ENCODE data around the gene ALDH1L1. TPM values are rescaled to one million over a fixed set of nuclear protein-coding genes. Genes with fewer than 3 reads are reported as not detected.
A peak's percentile ranks its signal among the peaks of the same experiment; 100 is the strongest.

The ALDH1L1 gene
- total RNA-seq, 1 donor from 2014 or later, result 1.0 TPM

- no peak for TF ChIP-seq CTCF (IDR thresholded peaks at IDR 0.05; ENCODE audit: insufficient read depth, low read length, poor library complexity, severe bottlenecking)
- no peak overlapping the region for H3K4me3 ChIP-seq (ENCODE audit: low read depth, low read length)
- DNase-seq (ENCODE audit: low read depth), result no peak
- no peaks in the 10 kb centered on the region for H3K36me3 ChIP-seq (ENCODE audit: control insufficient read depth, insufficient read depth, low read length)
- no peaks in the 10 kb centered on the region for H3K27me3 ChIP-seq (ENCODE audit: control insufficient read depth, insufficient read depth, low read length)
These were observed 31.8 kb upstream of the ALDH1L1 start for GRCh38 chr3:126212250-126212619.

DNA sequence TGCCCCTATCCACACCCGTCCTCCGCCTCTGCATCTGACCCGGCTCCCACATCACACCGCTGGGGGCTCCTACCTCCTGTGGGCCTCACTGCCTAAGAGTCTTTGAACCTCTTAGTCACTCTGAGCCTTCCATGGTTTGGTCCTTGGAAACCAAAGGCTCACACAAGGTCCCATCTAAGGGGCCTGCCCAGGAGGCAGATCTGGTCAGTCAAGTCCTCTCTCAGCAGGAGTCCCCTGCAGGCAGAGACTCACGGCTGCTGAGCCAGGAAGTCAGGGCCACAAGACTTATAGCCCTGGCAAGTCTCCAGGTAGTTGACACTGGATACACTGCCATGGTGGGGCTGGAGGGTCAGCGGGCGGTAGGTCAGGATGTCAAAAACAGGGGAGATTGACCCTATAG lies 31.2 kb upstream of the ALDH1L1 start:
- no peak for DNase-seq (ENCODE audit: low read depth)
- TF ChIP-seq CTCF (IDR thresholded peaks at IDR 0.05; ENCODE audit: insufficient read depth, low read length, poor library complexity, severe bottlenecking), result no peak
- no peaks in the 10 kb centered on the region for H3K36me3 ChIP-seq (ENCODE audit: control insufficient read depth, insufficient read depth, low read length)
- H3K4me3 ChIP-seq (ENCODE audit: low read depth, low read length), result no peak overlapping the region
- H3K27me3 ChIP-seq (ENCODE audit: control insufficient read depth, insufficient read depth, low read length), result no peaks in the 10 kb centered on the region

DNA sequence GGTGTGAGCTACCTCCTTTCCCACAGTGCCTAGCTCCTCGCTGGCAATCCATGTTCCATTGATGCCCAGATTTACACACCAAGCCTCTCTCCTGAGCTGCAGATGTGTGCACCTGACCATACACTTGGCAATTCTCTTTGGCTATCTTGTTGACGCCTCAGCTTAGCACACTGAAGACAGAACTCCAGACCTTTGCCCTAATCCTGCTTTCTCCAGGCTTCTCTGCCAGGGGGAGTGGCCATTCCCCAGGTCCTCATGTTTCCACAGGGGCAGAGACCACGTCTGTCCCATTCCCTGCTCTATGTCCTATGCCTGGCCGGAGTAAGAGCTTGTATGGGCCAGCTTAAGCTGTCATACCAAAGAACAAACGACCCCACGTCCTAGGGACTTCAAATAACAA lies 30.2 kb upstream of the ALDH1L1 start:
- Histone ChIP-seq H3K27me3 (ENCODE audit: control insufficient read depth, insufficient read depth, low read length) (no peaks in the 10 kb centered on the region), H3K4me3 (ENCODE audit: low read depth, low read length) (no peak overlapping the region), H3K36me3 (ENCODE audit: control insufficient read depth, insufficient read depth, low read length) (no peaks in the 10 kb centered on the region)
- no peak for DNase-seq (ENCODE audit: low read depth)
- TF ChIP-seq CTCF (IDR thresholded peaks at IDR 0.05; ENCODE audit: insufficient read depth, low read length, poor library complexity, severe bottlenecking), result no peak

GRCh38 chr3:126209741-126210140 lies 29.4 kb upstream of the ALDH1L1 start:
- Histone ChIP-seq H3K27me3 (ENCODE audit: control insufficient read depth, insufficient read depth, low read length) (no peaks in the 10 kb centered on the region), H3K36me3 (ENCODE audit: control insufficient read depth, insufficient read depth, low read length) (no peaks in the 10 kb centered on the region), H3K4me3 (ENCODE audit: low read depth, low read length) (no peak overlapping the region)
- no peak for DNase-seq (ENCODE audit: low read depth)
- TF ChIP-seq CTCF (IDR thresholded peaks at IDR 0.05; ENCODE audit: insufficient read depth, low read length, poor library complexity, severe bottlenecking), result no peak

- no peak for TF ChIP-seq CTCF (IDR thresholded peaks at IDR 0.05; ENCODE audit: insufficient read depth, low read length, poor library complexity, severe bottlenecking)
These were observed 28.3 kb upstream of the ALDH1L1 start for GRCh38 chr3:126208606-126209256.

DNA sequence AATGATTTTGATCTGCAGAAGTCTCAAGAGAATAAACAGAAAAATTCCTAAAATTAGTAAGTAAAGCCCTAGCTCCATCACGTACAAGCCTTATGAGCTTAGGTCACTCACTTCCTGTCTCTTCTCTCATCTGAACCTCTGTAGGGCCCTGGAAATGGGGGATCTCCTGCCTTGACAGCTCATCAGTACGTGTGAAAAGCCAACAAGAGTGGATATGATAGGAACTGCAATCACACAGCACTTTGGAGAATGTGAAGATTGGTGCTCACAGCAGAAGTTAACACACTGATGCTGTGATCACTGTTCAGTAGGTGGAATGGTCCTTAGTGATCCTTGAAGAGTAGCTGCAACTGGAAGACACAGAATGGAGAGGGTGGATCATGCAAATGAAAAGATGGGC lies 27.8 kb upstream of the ALDH1L1 start:
- H3K27me3 ChIP-seq (ENCODE audit: control insufficient read depth, insufficient read depth, low read length), result no peaks in the 10 kb centered on the region
- H3K36me3 ChIP-seq (ENCODE audit: control insufficient read depth, insufficient read depth, low read length), result no peaks in the 10 kb centered on the region
- DNase-seq (ENCODE audit: low read depth), result no peak
- no peak for TF ChIP-seq CTCF (IDR thresholded peaks at IDR 0.05; ENCODE audit: insufficient read depth, low read length, poor library complexity, severe bottlenecking)
- H3K4me3 ChIP-seq (ENCODE audit: low read depth, low read length), result no peak overlapping the region

More at GRCh38 chr3:126208606-126209256, 28.3 kb upstream of the ALDH1L1 start:
- Histone ChIP-seq H3K27me3 (ENCODE audit: control insufficient read depth, insufficient read depth, low read length) (no peaks in the 10 kb centered on the region), H3K36me3 (ENCODE audit: control insufficient read depth, insufficient read depth, low read length) (no peaks in the 10 kb centered on the region), H3K4me3 (ENCODE audit: low read depth, low read length) (no peak overlapping the region)
- DNase-seq (ENCODE audit: low read depth), result peak; percentile 63

Measured in kidney epithelial cell (primary cell).